Mammary epithelial cell (primary cell): ENCODE measurements around the gene MAP9.

ENCODE experiments used
- CTCF ChIP-seq, 2 donors: IDR thresholded peaks in 1 of 2; conservative IDR thresholded peaks in 1 of 2; 2 replicates each; pipeline ENCODE4 v1.5.1; 2011 to 2012; ENCODE audit warnings: inconsistent platforms in 2 of 2, low read length in 2 of 2, mild to moderate bottlenecking in 2 of 2, control low read depth in 1 of 2, low read depth in 1 of 2; ENCODE audit not compliant: insufficient read depth in 1 of 2; ENCODE audit errors: extremely low read depth in 1 of 2
- EZH2 ChIP-seq: IDR thresholded peaks from 2 replicates; pipeline ENCODE4 v1.6.1; 2012; ENCODE audit warnings: low read length, inconsistent platforms, borderline replicate concordance

- TF ChIP-seq CTCF (conservative IDR thresholded peaks at IDR 0.05 in 1 of 2, IDR thresholded peaks at IDR 0.05 in 1 of 2; ENCODE audit: extremely low read depth in 1 of 2, insufficient read depth in 1 of 2, low read depth in 1 of 2, low read length in 2 of 2) (no peak), EZH2 (no peak)
Measured at GRCh38 chr4:155336242-155336641, 40.5 kb downstream of the MAP9 start.
